CMK (cell line): Measurements from ENCODE around the gene TM9SF2.

ENCODE experiments used
- DNase-seq: peaks from one replicate; pipeline ENCODE4 v3.0.0-alpha.2; 2010; ENCODE audit warnings: low read depth

TM9SF2 gene

GRCh38 chr13:99582511-99582910 lies 81.2 kb downstream of the TM9SF2 start:
- no peak for DNase-seq

GRCh38 chr13:99585609-99586008 lies 84.3 kb downstream of the TM9SF2 start:
- DNase-seq = no peak

DNA sequence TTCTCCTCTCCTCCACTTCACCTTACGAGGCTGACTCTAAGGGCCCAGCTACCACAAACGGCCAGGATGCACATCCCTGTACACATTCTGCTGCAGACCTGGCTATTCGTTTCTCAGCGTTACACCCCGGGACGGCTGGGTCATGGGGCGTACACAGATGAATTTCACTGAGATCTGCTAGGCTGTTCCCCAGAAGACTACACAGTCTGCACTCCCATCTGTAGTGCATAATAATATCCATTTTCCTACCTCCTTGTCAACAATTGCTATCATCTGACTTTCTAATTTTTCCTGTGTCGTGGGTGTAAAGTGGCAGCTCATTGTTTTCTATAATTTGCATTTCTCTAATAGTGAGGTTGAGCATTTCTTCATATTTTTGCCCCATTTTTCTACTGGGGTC lies 85.7 kb downstream of the TM9SF2 start:
- DNase-seq = no peak

- DNase-seq = no peak
Measured at GRCh38 chr13:99587893-99588606, 86.8 kb downstream of the TM9SF2 start.

DNA sequence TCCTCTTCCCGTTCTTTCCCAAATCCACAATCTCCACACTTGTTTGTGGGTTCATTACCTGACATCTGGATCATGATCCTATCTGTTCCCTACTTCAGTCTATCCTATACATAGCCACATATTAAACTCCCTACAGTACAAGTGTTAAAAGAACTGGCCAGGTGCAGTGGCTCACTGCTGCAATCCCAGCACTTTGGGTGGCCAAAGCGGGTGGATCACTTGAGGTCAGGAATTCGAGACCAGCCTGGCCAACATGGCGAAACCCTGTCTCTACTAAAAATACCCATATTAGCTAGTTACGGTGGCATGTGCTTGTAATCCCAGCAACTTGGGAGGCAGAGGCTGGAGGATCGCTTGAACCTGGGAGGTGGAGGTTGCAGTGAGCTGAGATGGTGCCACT lies 88.3 kb downstream of the TM9SF2 start:
- no peak for DNase-seq

GRCh38 chr13:99590519-99591011 lies 89.3 kb downstream of the TM9SF2 start:
- DNase-seq = no peak

DNA sequence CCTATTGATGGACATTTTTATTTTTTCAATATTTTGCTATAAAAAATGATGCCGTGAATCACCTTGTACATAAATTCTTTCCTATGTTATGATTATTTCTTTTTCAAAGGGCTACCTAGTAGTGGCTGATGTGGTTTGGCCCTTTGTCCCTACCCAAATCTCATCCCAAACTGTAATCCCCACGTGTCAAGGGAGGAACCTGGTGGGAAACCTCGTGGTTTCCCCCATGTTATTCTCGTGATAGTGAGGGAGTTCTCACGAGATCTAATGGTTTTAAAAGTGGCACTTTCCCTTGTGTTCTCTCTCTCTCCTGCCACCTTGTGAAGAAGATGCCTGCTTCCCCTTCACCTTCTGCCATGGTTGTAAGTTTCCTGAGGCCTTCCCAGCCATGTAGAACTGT lies 94.9 kb downstream of the TM9SF2 start:
- no peak for DNase-seq

DNA sequence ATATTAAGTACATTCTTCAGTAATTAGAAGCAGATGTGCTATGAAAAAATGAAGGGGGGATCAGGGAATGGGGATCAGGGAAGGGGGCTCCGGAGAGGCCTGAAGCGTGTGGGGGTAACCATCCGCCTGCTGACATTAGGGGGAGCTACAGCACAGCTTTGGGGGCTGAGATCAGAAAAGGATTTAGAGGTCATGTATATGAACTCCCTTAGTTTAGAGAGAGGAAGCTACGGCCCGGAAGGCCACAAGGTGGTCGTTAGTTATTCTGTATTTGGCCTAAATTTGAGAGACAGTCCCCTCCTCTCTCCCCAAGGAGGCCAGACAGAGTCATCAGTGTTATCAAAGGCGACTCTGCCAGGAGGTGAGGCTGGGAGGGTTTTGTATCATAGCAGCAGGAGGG lies 99.0 kb downstream of the TM9SF2 start:
- DNase-seq = no peak

- no peak for DNase-seq
Measured at GRCh38 chr13:99601535-99601934, 100.3 kb downstream of the TM9SF2 start.

GRCh38 chr13:99604636-99605035 lies 103.4 kb downstream of the TM9SF2 start:
- DNase-seq = no peak

GRCh38 chr13:99605420-99606323 lies 104.4 kb downstream of the TM9SF2 start:
- DNase-seq = peak; percentile 21

DNA sequence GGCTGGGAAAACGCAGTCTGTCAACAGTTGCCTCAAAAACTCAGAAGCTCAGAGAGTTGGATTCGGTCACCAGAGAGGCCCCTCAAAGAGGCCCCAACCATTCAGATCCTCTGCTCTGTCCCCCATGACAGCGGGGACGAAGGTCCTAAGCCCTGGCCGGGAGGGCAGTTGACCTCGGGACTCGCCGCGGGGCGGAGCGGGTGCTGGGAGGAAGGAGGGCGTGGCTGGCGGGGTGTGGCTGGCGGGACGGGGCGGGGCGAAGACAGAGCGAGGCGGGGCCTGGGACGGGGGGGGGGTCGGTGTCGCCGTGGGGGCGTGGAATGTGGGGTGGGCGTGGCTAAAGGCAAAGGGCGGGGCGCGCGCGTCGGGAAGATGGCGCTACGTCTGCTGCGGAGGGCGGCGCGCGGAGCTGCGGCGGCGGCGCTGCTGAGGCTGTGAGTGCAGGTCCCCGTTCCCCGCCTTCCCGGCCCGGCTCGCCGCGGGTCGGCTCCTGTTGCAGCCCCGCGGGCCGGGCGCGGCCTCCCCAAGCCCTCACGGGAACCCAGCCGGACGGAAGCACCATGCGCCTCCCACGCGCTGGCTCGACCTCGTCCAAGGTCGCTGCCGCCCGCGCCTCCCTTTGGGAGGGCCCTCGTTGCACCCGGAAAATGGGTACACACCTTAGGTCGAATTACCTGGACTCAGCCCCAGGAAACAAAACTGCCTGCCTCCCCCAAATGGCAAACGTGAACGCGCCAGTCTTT lies 105.2 kb downstream of the TM9SF2 start, which contains the start of gene CLYBL:
Gene CLYBL (plus strand): TSS at position 367 of the 743 bp plus-strand sequence.
- DNase-seq = peak; percentile 80

- DNase-seq = no peak
Measured at GRCh38 chr13:99608345-99608744, 107.1 kb downstream of the TM9SF2 start.

DNA sequence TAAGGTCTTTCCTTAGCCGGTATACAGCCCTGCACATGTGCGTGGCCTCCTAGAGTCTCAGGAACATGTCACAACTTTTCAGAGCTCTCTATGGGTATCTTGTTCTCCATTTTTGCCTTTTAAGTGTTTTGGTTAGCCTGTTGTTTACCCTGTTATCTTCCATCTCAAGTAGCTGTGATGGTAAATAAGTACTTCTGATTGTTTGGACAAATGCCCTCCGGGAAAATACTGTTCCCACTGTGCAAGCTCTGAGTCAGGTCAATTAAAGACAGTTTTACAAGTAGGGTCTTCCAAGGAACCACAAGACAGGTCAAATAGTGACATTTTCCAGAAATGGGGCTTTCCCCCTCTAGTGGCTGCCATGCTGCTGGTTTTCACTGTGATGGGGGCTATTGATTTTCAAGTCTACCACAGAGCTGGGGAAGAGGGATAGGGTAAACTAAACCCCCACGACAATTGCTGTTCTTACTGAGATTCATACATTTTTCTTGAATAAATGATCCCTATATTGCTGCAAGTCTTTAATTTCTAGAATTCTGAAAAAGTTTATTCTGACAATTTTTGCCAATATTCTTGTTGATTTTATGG lies 109.5 kb downstream of the TM9SF2 start:
- DNase-seq = no peak
